GM21576 (cell line): Measurements from ENCODE around the gene MBNL3.
"Not testable (repeated sequence)": the region's sequence is repeated elsewhere in the genome, so short reads cannot be mapped to it uniquely, and the experiment has no call there.

Experiments
- ATAC-seq: cut with Tn5 transposase; IDR thresholded peaks from one replicate; pipeline ENCODE4 v1.9.1; 2021; ENCODE audit warnings: mild to moderate bottlenecking, moderate library complexity; ENCODE audit not compliant: unreplicated experiment

MBNL3 gene

GRCh38 chrX:132480581-132481203, 8.1 kb downstream of the MBNL3 start:
- ATAC-seq, result peak; percentile 88

DNA sequence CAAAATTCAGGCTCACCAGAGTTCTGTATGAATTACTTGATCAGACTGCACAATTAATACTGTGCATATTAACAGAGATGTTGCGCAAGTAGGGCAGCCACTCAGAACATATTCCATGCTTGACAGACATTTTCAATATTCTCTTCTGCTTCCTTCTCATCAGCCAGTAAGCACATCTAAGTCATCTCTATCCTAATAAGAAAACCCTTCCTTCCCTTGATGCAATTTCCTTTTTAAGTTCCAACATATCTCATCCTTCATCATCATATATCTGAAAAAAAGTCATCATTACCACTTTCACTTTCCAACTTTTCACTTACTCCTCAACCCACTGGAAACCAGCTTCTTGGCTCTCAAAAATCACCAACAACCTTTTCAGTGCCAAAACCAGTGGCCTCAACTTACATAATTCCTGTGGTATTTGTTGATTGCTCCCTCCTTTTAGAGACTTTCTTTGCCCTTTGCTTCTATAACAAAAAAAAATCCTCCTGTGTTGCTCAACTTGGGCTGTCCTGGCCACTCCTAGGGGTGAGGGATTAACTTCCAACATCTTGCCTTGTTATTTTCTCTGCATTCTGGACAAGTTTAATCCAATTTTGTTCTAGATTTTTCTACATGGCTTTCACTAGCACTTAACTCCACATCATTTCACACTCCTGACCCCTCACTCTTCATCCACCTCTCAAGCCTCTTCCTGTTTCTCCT, 14.1 kb downstream of the MBNL3 start:
- no peak for ATAC-seq

DNA sequence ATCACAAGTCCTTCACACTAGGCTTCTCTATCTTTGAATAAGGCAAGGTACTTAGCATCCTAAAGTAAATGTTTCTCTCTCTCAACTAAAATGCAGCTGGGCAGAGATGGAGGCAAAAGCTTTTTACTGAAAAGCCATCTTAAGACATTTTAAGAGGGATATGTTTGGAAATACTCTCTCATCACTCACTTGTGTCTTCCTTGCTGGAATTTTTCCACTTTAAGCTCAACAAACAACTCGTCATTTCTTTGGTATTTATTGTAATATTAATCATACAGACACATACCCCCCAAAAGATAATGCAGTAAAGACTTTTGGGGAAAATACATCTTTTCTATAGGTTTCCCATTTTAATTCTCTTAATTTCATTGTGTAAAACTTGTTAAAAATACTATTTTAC, 16.4 kb downstream of the MBNL3 start:
- no peak for ATAC-seq

DNA sequence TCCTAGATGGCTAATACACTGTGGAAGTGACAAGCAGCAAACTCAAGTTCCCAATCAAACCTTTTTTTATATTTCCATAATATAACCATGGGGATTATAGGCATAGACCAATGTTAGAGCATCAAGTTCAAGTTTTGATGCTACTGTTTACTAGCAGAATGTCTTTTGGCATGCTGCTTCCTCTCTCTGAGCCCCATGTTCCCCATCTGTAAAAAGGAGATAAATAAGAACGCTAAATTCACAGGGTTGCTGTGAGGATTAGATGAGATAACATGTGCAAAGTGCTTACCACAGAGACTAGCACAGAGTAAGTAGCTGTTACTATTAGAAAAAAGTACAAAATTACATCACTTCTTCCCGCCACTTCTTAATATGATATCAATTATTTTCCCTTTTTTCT, 18.0 kb downstream of the MBNL3 start:
- no peak for ATAC-seq

- ATAC-seq, result no peak
Measured at GRCh38 chrX:132470179-132470578, 18.7 kb downstream of the MBNL3 start.

GRCh38 chrX:132468454-132468853, 20.4 kb downstream of the MBNL3 start:
- no peak for ATAC-seq

GRCh38 chrX:132467989-132468388, 20.8 kb downstream of the MBNL3 start:
- ATAC-seq, result no peak

DNA sequence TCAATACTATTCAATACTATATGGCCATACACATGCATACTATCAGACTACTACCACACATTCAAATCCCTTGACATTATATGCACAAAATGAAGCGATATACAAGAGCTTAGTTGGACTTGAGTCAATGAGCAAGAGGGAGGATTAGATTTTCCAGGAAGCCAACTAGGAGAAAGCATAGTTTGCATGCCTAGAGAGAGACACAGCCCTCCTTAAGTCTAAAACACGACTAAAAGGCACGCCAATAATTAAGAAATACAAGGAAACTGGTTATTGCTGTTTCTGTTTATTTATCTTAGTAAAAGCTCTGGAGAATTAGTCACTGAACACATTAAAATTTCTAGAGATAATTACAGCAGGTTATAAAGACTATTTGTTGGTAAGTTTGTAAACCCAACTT, 21.8 kb downstream of the MBNL3 start:
- no peak for ATAC-seq

DNA sequence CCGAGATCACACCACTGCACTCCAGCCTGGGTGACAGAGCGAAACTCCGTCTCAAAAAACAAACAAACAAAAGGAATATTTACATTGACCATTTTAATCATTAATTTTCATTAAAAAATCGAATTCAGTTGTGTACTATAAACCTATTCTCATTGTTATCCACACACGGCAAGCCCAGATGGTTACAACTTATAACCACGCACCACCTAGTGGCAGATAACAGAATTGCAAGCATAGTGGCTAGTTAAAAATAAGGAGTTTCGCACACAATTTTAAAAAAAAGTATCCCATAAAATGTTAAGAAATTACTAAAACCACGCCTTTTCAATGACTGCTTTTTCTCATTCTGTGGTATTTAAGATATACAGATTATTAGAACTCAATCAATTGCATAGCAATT, 25.4 kb downstream of the MBNL3 start:
- ATAC-seq, result no peak

- ATAC-seq, result no peak
Measured at GRCh38 chrX:132461886-132462285, 27.0 kb downstream of the MBNL3 start.

GRCh38 chrX:132452911-132453550, 35.8 kb downstream of the MBNL3 start:
- ATAC-seq, result no peak

- not testable (repeated sequence) for ATAC-seq
Measured at GRCh38 chrX:132445909-132446308, 42.9 kb downstream of the MBNL3 start.

DNA sequence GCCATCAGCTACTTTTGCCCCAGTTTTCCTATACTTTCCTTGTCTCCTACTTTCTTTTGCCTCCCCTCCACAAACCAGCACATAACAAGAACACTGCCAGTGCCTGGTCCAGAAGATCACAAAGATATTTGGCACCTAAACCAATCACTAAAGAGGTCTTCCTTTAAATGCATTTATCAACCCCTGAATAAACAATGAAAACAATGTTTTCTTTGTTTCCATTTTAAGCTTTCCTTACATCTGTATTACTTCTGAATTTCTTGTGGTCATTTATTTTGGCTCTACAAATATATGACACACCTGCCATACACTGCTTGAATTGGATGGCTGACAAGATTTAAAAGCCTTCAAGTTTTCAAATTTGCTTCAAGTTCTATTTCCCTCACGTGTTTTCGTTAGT, 43.9 kb downstream of the MBNL3 start:
- ATAC-seq, result no peak

- ATAC-seq, result no peak
Measured at GRCh38 chrX:132443196-132444135, 45.4 kb downstream of the MBNL3 start.

DNA sequence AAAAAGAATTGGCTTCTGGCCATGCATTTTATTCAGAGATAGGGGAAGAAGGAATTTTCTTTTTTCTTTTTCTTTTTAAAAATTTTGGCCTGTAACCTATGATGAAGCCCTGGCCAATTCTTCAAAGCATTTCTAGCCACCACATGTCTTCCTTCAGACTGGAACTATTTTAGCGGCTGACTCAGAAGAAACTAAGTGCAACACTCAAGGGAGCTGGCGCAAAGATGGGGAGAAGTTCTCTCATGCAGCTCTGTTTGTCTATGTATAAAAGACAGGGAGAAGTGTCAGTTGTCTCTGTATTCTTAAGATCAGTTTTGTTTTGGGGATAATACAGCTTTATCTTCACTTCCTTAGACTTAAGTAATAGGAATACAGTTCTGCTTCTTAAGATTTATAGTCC, 46.1 kb downstream of the MBNL3 start:
- no peak for ATAC-seq

- ATAC-seq, result no peak
Measured at GRCh38 chrX:132435222-132435621, 53.6 kb downstream of the MBNL3 start.

DNA sequence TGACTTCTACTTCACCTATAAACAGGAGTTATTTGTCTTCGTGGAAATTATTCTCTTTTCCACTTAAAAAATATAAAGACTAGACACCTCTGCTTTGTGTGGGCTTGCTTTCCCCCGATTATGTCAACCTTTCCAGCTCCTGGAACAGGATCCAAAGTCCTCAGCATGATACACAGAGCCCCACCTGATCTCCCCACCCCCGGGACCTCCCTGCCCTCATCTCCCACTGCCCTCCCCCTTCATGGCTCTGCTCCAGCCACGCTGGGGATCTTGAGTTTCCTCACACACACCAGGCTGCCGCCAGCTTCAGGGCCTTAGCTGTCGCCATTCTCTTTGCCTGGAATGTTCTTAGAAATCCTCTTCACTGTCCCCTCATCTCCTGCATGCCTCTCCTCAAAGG, 55.3 kb downstream of the MBNL3 start:
- no peak for ATAC-seq

- ATAC-seq, result no peak
Measured at GRCh38 chrX:132433001-132433400, 55.8 kb downstream of the MBNL3 start.

DNA sequence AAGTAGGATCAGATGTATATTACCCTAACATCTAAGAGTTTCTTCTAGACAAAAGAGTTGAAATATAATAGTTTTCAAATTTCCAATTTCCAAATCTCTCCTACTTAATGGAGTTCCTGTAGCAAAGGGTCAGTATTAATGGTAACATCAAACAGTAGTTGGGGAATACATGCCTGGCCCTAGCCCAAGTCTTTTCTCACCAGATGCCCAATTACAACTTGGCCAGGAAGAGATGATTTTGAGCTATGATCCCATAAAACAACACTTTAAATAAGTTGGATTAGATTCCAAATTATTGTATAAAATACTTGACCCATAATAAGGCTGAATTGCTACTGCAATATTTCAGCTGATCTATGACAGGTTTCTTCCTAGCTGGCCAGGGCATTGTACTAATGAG, 59.9 kb downstream of the MBNL3 start:
- ATAC-seq, result no peak

DNA sequence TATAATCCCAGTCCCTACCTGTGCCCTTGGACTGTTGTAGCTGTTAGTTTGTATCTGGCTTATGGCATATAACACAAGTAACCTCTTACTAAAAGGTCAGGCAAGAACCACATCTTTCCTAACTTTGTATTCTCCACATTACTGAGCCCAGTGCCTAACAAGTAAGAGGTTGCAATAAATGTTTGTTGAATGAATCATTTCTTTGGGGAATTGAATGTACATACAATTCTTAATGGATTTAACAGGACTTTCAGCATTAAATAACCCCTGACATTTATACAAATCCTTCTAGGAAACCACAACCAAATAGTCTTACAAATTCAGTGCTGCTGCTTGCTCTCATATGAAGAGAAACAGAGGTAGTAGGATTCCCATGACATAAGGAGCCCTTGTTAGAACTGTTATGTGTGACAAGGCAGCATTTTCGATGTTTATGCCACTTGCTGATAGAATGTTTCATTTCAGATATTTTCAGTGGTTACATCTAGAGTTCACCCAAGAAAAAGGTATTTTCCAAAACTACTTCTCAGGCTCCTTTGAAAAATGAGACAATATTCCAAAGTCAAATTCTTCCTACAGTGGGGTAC, 62.0 kb downstream of the MBNL3 start:
- ATAC-seq, result peak; percentile 21
